DOHH2 (cell line): Measurements from ENCODE around the gene GABRA5.

Experiments
- EZH2phosphoT487 ChIP-seq: fragments of 200-600 bp; sonication (generic); IDR thresholded peaks from 2 replicates; pipeline ENCODE4 v1.6.1; 2017; ENCODE audit warnings: borderline replicate concordance, mild to moderate bottlenecking, antibody characterized with exemption, low read length, moderate library complexity, mixed read lengths
- TF ChIP-seq, protein P1 (sequence below): fragments of 200-600 bp; sonication (generic); IDR thresholded peaks from one replicate; pipeline ENCODE4 v1.5.1; 2014; ENCODE audit warnings: antibody characterized with exemption, mild to moderate bottlenecking, low read depth, low read length; ENCODE audit not compliant: poor library complexity, severe bottlenecking

DNA sequence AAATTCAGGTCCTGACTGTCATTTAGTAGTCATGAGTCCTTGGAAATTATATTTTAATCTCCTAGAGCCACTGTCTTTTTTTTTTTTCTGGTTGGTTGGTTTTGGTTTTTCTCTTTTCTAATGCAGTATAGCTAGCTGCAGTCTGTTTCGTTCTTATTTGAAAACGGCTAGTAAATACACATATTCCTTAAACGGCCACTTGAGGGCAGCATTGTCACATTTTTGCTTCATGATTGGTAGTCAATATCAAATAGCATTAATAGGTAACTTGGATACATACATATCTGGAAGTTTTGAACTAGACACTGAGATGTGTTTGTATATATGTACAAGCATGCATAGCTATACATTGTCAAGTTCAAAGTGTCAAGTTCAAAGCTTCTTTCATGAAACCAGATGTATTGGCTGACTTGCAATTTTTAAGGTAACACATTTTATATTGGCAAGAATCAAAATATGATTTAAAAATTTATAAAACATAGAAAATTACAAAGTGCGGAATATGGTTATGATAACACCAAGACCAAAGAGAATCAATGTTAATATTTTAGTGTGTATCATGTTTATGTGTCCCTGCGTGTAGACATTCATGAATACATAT, 22.5 kb downstream of the GABRA5 start:
- TF ChIP-seq, protein P1, sequence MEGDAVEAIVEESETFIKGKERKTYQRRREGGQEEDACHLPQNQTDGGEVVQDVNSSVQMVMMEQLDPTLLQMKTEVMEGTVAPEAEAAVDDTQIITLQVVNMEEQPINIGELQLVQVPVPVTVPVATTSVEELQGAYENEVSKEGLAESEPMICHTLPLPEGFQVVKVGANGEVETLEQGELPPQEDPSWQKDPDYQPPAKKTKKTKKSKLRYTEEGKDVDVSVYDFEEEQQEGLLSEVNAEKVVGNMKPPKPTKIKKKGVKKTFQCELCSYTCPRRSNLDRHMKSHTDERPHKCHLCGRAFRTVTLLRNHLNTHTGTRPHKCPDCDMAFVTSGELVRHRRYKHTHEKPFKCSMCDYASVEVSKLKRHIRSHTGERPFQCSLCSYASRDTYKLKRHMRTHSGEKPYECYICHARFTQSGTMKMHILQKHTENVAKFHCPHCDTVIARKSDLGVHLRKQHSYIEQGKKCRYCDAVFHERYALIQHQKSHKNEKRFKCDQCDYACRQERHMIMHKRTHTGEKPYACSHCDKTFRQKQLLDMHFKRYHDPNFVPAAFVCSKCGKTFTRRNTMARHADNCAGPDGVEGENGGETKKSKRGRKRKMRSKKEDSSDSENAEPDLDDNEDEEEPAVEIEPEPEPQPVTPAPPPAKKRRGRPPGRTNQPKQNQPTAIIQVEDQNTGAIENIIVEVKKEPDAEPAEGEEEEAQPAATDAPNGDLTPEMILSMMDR, result peak; percentile 73
- no peak for TF ChIP-seq EZH2phosphoT487
